GM21825 (cell line): Measurements from ENCODE around the gene UGT2B11.
"Not testable (repeated sequence)": the region's sequence is repeated elsewhere in the genome, so short reads cannot be mapped to it uniquely, and the experiment has no call there.

Experiments
- ATAC-seq: cut with Tn5 transposase; IDR thresholded peaks from one replicate; pipeline ENCODE4 v1.9.1; 2021; ENCODE audit warnings: mild to moderate bottlenecking, moderate library complexity; ENCODE audit not compliant: unreplicated experiment

Gene UGT2B11

GRCh38 chr4:69170233-69171134 lies 44.1 kb downstream of the UGT2B11 start:
- peak; percentile 65 for ATAC-seq

GRCh38 chr4:69169171-69169570 lies 45.4 kb downstream of the UGT2B11 start:
- not testable (repeated sequence) for ATAC-seq

DNA sequence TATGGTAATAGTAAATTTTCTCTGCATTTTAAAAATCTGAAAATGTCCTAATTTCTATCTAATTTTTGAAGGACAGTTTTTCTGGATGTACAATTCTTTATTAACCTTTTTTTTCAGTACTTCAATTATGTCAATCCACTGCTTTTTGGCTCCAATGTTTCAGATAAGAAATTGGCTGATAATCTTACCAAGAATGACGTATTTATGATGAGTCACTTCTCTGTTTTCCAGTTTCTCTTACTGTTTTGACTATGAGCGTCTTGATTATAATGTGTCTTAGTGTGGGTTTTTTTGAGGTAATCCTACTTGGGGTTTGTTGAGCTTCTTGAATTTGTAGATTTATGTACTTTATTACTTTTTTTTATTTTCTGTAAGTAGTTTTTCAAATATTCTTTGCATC lies 47.2 kb downstream of the UGT2B11 start:
- ATAC-seq, result no peak

- ATAC-seq, result not testable (repeated sequence)
Observed at GRCh38 chr4:69166376-69166775, 48.2 kb downstream of the UGT2B11 start.

GRCh38 chr4:69165707-69166106 lies 48.8 kb downstream of the UGT2B11 start:
- not testable (repeated sequence) for ATAC-seq

DNA sequence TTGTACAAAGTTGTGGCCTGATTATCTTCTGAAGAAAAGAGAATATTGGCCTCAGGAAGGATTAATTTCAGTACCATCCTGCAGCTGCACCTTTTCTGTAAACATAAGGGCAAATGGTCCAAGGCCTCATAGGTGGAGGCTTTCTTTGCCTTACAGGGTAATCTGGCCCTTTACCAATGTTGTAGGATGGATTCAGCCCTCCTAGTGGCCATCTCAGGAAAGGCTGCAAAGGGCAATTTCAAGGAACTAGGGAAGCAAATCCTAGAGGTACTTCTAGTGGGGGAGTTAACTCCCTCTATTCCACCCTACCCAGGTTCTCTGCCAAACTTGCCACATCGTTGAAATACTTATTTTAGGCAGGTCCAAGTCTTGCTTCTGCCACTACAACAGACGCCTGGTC lies 57.6 kb downstream of the UGT2B11 start:
- ATAC-seq, result no peak

DNA sequence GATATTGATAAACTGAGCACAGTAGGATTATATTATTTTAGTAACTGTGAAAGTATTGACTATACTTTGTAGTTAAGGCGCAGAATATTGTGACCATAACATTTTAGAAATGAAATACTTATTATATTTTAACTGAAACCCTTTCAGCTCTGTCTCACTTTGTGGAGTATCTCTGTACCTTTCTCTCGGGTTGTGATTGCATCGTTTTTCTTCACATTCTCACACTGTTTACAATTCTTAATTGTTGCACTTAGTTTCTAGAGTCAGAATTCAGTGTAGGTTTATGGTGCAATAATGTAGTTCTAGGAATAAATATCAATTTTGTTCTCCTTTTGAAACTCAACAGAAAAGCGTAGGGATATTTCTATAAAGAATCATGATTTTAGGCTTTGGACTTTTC lies 60.5 kb downstream of the UGT2B11 start:
- no peak for ATAC-seq
